K562 (cell line): ENCODE data around the gene CPNE1. TPM values are rescaled to one million over a fixed set of nuclear protein-coding genes. Genes with fewer than 3 reads are reported as not detected.
A peak's percentile ranks its signal among the peaks of the same experiment; 100 is the strongest.

ENCODE experiments used
- BRD9 ChIP-seq: fragments of 450-650 bp; IDR thresholded peaks from 2 replicates; pipeline ENCODE4 v1.6.1; 2018; ENCODE audit warnings: low read depth; ENCODE audit not compliant: partially characterized antibody
- CHAMP1 ChIP-seq: fragments of 450-650 bp; IDR thresholded peaks from 2 replicates; pipeline ENCODE4 v1.6.1; 2016; ENCODE audit warnings: mild to moderate bottlenecking
- E2F8 ChIP-seq: fragments of 450-650 bp; IDR thresholded peaks from 2 replicates; pipeline ENCODE4 v1.7.1; 2018; ENCODE audit warnings: mild to moderate bottlenecking, low read depth; ENCODE audit not compliant: partially characterized antibody
- GTF2B ChIP-seq: IDR thresholded peaks from 2 replicates; pipeline ENCODE4 v1.6.1; 2011; ENCODE audit not compliant: insufficient read length; ENCODE audit errors: extremely low read depth
- HOXB6 ChIP-seq: fragments of 250-450 bp; sonication (Bioruptor Pico); IDR thresholded peaks from 2 replicates; pipeline ENCODE4 v1.5.1; 2022; ENCODE audit warnings: mild to moderate bottlenecking, borderline replicate concordance
- KDM2B ChIP-seq: fragments of 250-450 bp; sonication (Bioruptor Pico); IDR thresholded peaks from 2 replicates; pipeline ENCODE4 v1.8.0; 2021; ENCODE audit warnings: mild to moderate bottlenecking, moderate library complexity
- MBD1 ChIP-seq: fragments of 250-450 bp; sonication (Bioruptor Pico); IDR thresholded peaks from 2 replicates; pipeline ENCODE4 v1.8.0; 2022; ENCODE audit warnings: inconsistent platforms
- NCOA6 ChIP-seq: fragments of 450-650 bp; IDR thresholded peaks from 2 replicates; pipeline ENCODE4 v1.6.1; 2017; ENCODE audit warnings: mild to moderate bottlenecking
- PKNOX1 ChIP-seq: fragments of 450-650 bp; IDR thresholded peaks from 2 replicates; pipeline ENCODE4 v1.6.1; 2016
- SAP30 ChIP-seq: fragments of 200-600 bp; sonication (generic); IDR thresholded peaks from 2 replicates; pipeline ENCODE4 v1.6.1; 2012; ENCODE audit warnings: borderline replicate concordance, low read depth, mild to moderate bottlenecking, moderate library complexity, low read length, control low read depth, inconsistent platforms; ENCODE audit not compliant: insufficient read depth, poor library complexity, severe bottlenecking
- SMARCE1 ChIP-seq: fragments of 450-650 bp; IDR thresholded peaks from 2 replicates; pipeline ENCODE4 v1.7.1; 2016; ENCODE audit warnings: mild to moderate bottlenecking
- TCF7 ChIP-seq: sonication (generic); IDR thresholded peaks from 2 replicates; pipeline ENCODE4 v1.6.1; 2016; ENCODE audit warnings: antibody characterized with exemption, borderline replicate concordance
- UBTF ChIP-seq, 2 experiments: IDR thresholded peaks; 2 replicates each; pipeline ENCODE4 v1.6.1; 2012; ENCODE audit warnings: improper control_type of control experiment in 2 of 2, low read depth in 2 of 2, low read length in 2 of 2, borderline replicate concordance in 1 of 2
- ZNF589 ChIP-seq: fragments of 200-800 bp; sonication (Bioruptor generic); IDR thresholded peaks from 2 replicates; pipeline ENCODE4 v1.6.1; 2016; ENCODE audit warnings: low read depth, missing genetic modification characterization, missing compliant biosample characterization
- ZNF76 ChIP-seq: fragments of 250-450 bp; sonication (Bioruptor Pico); IDR thresholded peaks from 2 replicates; pipeline ENCODE4 v1.4.0; 2020; ENCODE audit warnings: mild to moderate bottlenecking, moderate library complexity, borderline replicate concordance
- polyA plus RNA-seq, 8 experiments: library from polyadenylated mRNA; depleted of rRNA in 4 of 8; stranded (reverse) in 5 of 8; unstranded in 3 of 8; fragments of >200 nt; fragmentation: Nextera tagmentation in 2 of 8; fragmentation: Illumina TruSeq in 1 of 8; extraction: Ambion mirVana in 2 of 8; extraction: Trizol in 1 of 8; gene quantifications; 2 replicates each; pipeline versions ENCODE4 v1.2.1 to v1.2.3, GENCODE V29; 2011 to 2014; ENCODE audit warnings: inconsistent platforms in 1 of 8, missing spikeins in 1 of 8
- total RNA-seq, 7 experiments: library from RNA; depleted of rRNA in 6 of 7; stranded (reverse); fragments of >200 nt in 6 of 7; fragmentation: Illumina TruSeq in 2 of 7; extraction: Trizol in 2 of 7; gene quantifications; 2 replicates each; pipeline versions ENCODE4 v1.2.1 to v1.2.3, GENCODE V29; 2011 to 2021; ENCODE audit warnings: low replicate concordance in 1 of 7

Gene CPNE1
- total and polyA plus RNA-seq, 9 of the 15 experiments (the other 6 are each of a cell fraction or from before 2014, with no cell fraction given) = 42.1 to 102 (median 56.0) TPM

- TF ChIP-seq ZNF76 (CRISPR knock-in tag) (0 out of 2 replicates have a peak, but pooled peaks have one; percentile 49), MBD1 (no peak), GTF2B (no peak), E2F8 (no peak), CHAMP1 (no peak), ZNF589 (CRISPR knock-in tag) (no peak), KDM2B (CRISPR knock-in tag) (no peak), SAP30 (peak; percentile 45), SMARCE1 (no peak), BRD9 (no peak), TCF7 (no peak), PKNOX1 (no peak), HOXB6 (CRISPR knock-in tag) (no peak), NCOA6 (no peak), UBTF (IDR thresholded peaks at IDR 0.05; ENCODE audit: borderline replicate concordance in 1 of 2, low read depth in 2 of 2, low read length in 2 of 2) (peak in 1 of 2 experiments; percentile 52; a peak in 2 of 4 replicates)
These were observed 48.8 kb downstream of the CPNE1 start, which contains the start of gene SPAG4 (continued) for GRCh38 chr20:35615667-35616464.
